Measurements from ENCODE around the gene SNX32.
"Not testable (repeated sequence)": the region's sequence is repeated elsewhere in the genome, so short reads cannot be mapped to it uniquely, and the experiment has no call there.

Gene SNX32

GRCh38 chr11:65843811-65844210, 10.0 kb downstream of the SNX32 start:
- Histone ChIP-seq H3K4me3 (replicated peaks; ENCODE audit: insufficient read depth, low read length) (no peak overlapping the region), H3K27me3 (ENCODE audit: insufficient read depth, poor library complexity, severe bottlenecking) (no peaks in the 10 kb centered on the region), H3K27ac (replicated peaks) (no peak overlapping the region)
- DNase-seq (ENCODE audit: low read depth in 1 of 2, low spot score in 1 of 2), result no peak
- TF ChIP-seq GABPA (IDR thresholded peaks at IDR 0.05; ENCODE audit: low read depth) (no peak), SPI1 (IDR thresholded peaks at IDR 0.05; ENCODE audit: borderline replicate concordance, low read depth) (no peak), POLR2AphosphoS5 (IDR thresholded peaks at IDR 0.05; ENCODE audit: low read depth) (no peak), CTCF (IDR thresholded peaks at IDR 0.05; ENCODE audit: insufficient read depth, low read length) (no peak), REST (IDR thresholded peaks at IDR 0.05; ENCODE audit: insufficient replicate concordance, low read depth) (no peak)

- no peak for TF ChIP-seq GABPA (IDR thresholded peaks at IDR 0.05; ENCODE audit: low read depth)
- no peak for TF ChIP-seq SPI1 (IDR thresholded peaks at IDR 0.05; ENCODE audit: borderline replicate concordance, low read depth)
- TF ChIP-seq REST (IDR thresholded peaks at IDR 0.05; ENCODE audit: insufficient replicate concordance, low read depth), result no peak
- TF ChIP-seq POLR2AphosphoS5 (IDR thresholded peaks at IDR 0.05; ENCODE audit: low read depth), result no peak
- no peak for TF ChIP-seq CTCF (IDR thresholded peaks at IDR 0.05; ENCODE audit: insufficient read depth, low read length)
- no peak for DNase-seq (ENCODE audit: low read depth in 1 of 2, low spot score in 1 of 2)
- Histone ChIP-seq H3K4me3 (replicated peaks; ENCODE audit: insufficient read depth, low read length) (no peak overlapping the region), H3K27me3 (ENCODE audit: insufficient read depth, poor library complexity, severe bottlenecking) (no peaks in the 10 kb centered on the region), H3K27ac (replicated peaks) (no peak overlapping the region)
Observed at GRCh38 chr11:65844231-65844872, 10.6 kb downstream of the SNX32 start.

GRCh38 chr11:65847746-65848145, 14.0 kb downstream of the SNX32 start:
- H3K27ac ChIP-seq (replicated peaks), result no peak overlapping the region
- no peak overlapping the region for H3K4me3 ChIP-seq (replicated peaks; ENCODE audit: insufficient read depth, low read length)
- no peak for DNase-seq (ENCODE audit: low read depth in 1 of 2, low spot score in 1 of 2)
- TF ChIP-seq GABPA (IDR thresholded peaks at IDR 0.05; ENCODE audit: low read depth) (no peak), REST (IDR thresholded peaks at IDR 0.05; ENCODE audit: insufficient replicate concordance, low read depth) (no peak), POLR2AphosphoS5 (IDR thresholded peaks at IDR 0.05; ENCODE audit: low read depth) (no peak), CTCF (IDR thresholded peaks at IDR 0.05; ENCODE audit: insufficient read depth, low read length) (no peak), SPI1 (IDR thresholded peaks at IDR 0.05; ENCODE audit: borderline replicate concordance, low read depth) (no peak)
- H3K27me3 ChIP-seq (ENCODE audit: insufficient read depth, poor library complexity, severe bottlenecking), result no peaks in the 10 kb centered on the region

GRCh38 chr11:65848693-65849092, 14.9 kb downstream of the SNX32 start:
- DNase-seq (ENCODE audit: low read depth in 1 of 2, low spot score in 1 of 2); H3K4me3 ChIP-seq (replicated peaks; ENCODE audit: insufficient read depth, low read length); H3K27me3 ChIP-seq (ENCODE audit: insufficient read depth, poor library complexity, severe bottlenecking); H3K27ac ChIP-seq (replicated peaks): not testable (repeated sequence)

Data from HL-60 (cell line).